K562 (cell line): Measurements from ENCODE around the gene INKA2. TPM values are rescaled to one million over a fixed set of nuclear protein-coding genes. Genes with fewer than 3 reads are reported as not detected.

Source experiments
- ATAC-seq: fragments of 200-7000 bp; cut with Tn5 transposase; 3 replicates; pipeline ENCODE4 v1.9.1; 2020; ENCODE audit warnings: moderate library complexity
- BruUV-seq: library from RNA; stranded (reverse); fragments of 400-500 nt; replicated peaks from 2 replicates; lab custom pipeline; 2021; lab: Mats Ljungman, UMichigan
- CTCF ChIA-PET: fragments of 300-600 bp; formaldehyde crosslinking; extraction: SDS; loops from one replicate; lab custom pipeline; 2021; ENCODE audit warnings: low intra/inter-chr PET ratio; lab: Yijun Ruan, JAX
- POLR2A ChIA-PET: fragments of 300-600, 350-650 bp; sonication (Branson Sonifier 250); formaldehyde crosslinking; extraction: SDS; loops from one replicate; lab custom pipeline; 2021; ENCODE audit warnings: antibody characterized with exemption, inconsistent platforms; lab: Yijun Ruan, JAX
- DNase-seq, 4 experiments: peaks; one replicate each; pipeline versions ENCODE4 v3.0.0 to v3.0.0-alpha.2; 2011 to 2018; ENCODE audit warnings: low spot score in 3 of 4, mixed read lengths in 3 of 4; ENCODE audit errors: extremely low read depth in 1 of 4
- FAIRE-seq: peaks from 2 replicates; lab custom pipeline; 2011; peaks lifted over from hg19 to GRCh38; lab: Jason Lieb, UNC
- H2AFZ ChIP-seq: 2 replicates; pipeline ENCODE4 v1.6.0; 2011; ENCODE audit warnings: low read depth, low read length, control low read depth, inconsistent platforms
- H3K27ac ChIP-seq: fragments of 200-600 bp; 3 replicates; pipeline ENCODE4 v1.8.0; 2011; ENCODE audit warnings: low read depth, mild to moderate bottlenecking, control low read depth, inconsistent platforms, low read length, moderate library complexity, mixed read lengths; ENCODE audit errors: extremely low read depth
- H3K27me3 ChIP-seq, 2 experiments: fragments of 300-600 bp in 1 of 2; 2 replicates in 1 of 2; 3 replicates in 1 of 2; pipeline versions ENCODE4 v1.6.0 to v1.8.0; 2011; ENCODE audit warnings: inconsistent platforms in 2 of 2, low read length in 2 of 2, mild to moderate bottlenecking in 1 of 2, mixed read lengths in 1 of 2, moderate library complexity in 1 of 2; ENCODE audit not compliant: control insufficient read depth in 2 of 2, insufficient read depth in 2 of 2
- H3K36me3 ChIP-seq: fragments of 300-600 bp; 3 replicates; pipeline ENCODE4 v1.8.0; 2011; ENCODE audit warnings: mild to moderate bottlenecking, low read length, inconsistent platforms; ENCODE audit not compliant: control insufficient read depth, insufficient read depth
- H3K4me1 ChIP-seq, 2 experiments: fragments of 200-600 bp in 1 of 2; replicated peaks in 1 of 2; 2 replicates in 1 of 2; 3 replicates in 1 of 2; pipeline versions ENCODE4 v1.5.1 to v1.8.0; 2011; ENCODE audit warnings: inconsistent platforms in 2 of 2, low read length in 2 of 2, mild to moderate bottlenecking in 1 of 2, mixed read lengths in 1 of 2, moderate library complexity in 1 of 2; ENCODE audit not compliant: control insufficient read depth in 2 of 2, insufficient read depth in 2 of 2
- H3K4me2 ChIP-seq: 2 replicates; pipeline ENCODE4 v1.6.1; 2011; ENCODE audit warnings: low read length, control low read depth, inconsistent platforms, mixed read lengths; ENCODE audit not compliant: insufficient read depth
- H3K4me3 ChIP-seq: fragments of 200-600 bp; sonication (generic), shearing (Covaris generic); 2 replicates; pipeline ENCODE4 v1.5.1; 2016; ENCODE audit warnings: control low read depth, inconsistent platforms
- H3K79me2 ChIP-seq: fragments of 200-600 bp; 3 replicates; pipeline ENCODE4 v1.8.0; 2011; ENCODE audit warnings: low read length, inconsistent platforms; ENCODE audit not compliant: control insufficient read depth, insufficient read depth
- H3K9ac ChIP-seq, 2 experiments: 2 replicates each; pipeline versions ENCODE4 v1.6.0 to v1.6.1; 2011; ENCODE audit warnings: low read depth in 2 of 2, low read length in 2 of 2, control low read depth in 1 of 2, inconsistent platforms in 1 of 2, mild to moderate bottlenecking in 1 of 2, mixed read lengths in 1 of 2; ENCODE audit not compliant: insufficient read depth in 1 of 2
- H3K9me1 ChIP-seq: one replicate; pipeline ENCODE4 v1.6.0; 2011; ENCODE audit warnings: inconsistent platforms, mild to moderate bottlenecking, low read length, moderate library complexity; ENCODE audit not compliant: control insufficient read depth, insufficient read depth
- H3K9me3 ChIP-seq: replicated peaks from 2 replicates; pipeline ENCODE4 v1.5.1; 2011; ENCODE audit warnings: low read depth, low read length, inconsistent platforms; ENCODE audit not compliant: control insufficient read depth, insufficient read depth
- H4K20me1 ChIP-seq: replicated peaks from 2 replicates; pipeline ENCODE4 v1.6.1; 2011; ENCODE audit warnings: low read length, inconsistent platforms, mixed read lengths; ENCODE audit not compliant: control insufficient read depth, insufficient read depth
- CHD2 ChIP-seq: IDR thresholded peaks from 2 replicates; pipeline ENCODE4 v1.6.1; 2011; ENCODE audit warnings: low read depth, low read length
- CHD7 ChIP-seq: fragments of 200-600 bp; sonication (generic); IDR thresholded peaks from one replicate; pipeline ENCODE4 v1.6.1; 2012; ENCODE audit warnings: mild to moderate bottlenecking, low read depth, low read length, inconsistent platforms
- PTRF ChIP-seq: fragments of 450-650 bp; IDR thresholded peaks from 2 replicates; pipeline ENCODE4 v1.6.1; 2016; ENCODE audit warnings: mild to moderate bottlenecking, missing genetic modification characterization, missing compliant biosample characterization
- RBM25 ChIP-seq: fragments of 200-400 bp; formaldehyde crosslinking; IDR thresholded peaks from 2 replicates; pipeline ENCODE4 v1.6.1; 2018; ENCODE audit warnings: low read length, low read depth, moderate library complexity; ENCODE audit not compliant: severe bottlenecking
- SMARCE1 ChIP-seq: fragments of 450-650 bp; IDR thresholded peaks from 2 replicates; pipeline ENCODE4 v1.7.1; 2016; ENCODE audit warnings: mild to moderate bottlenecking
- STAG1 ChIP-seq: sonication (generic); formaldehyde crosslinking; IDR thresholded peaks from 2 replicates; pipeline ENCODE4 v1.5.0; 2020; ENCODE audit warnings: missing genetic modification reagents, borderline replicate concordance
- THRA ChIP-seq: fragments of 450-650 bp; IDR thresholded peaks from 2 replicates; pipeline ENCODE4 v1.6.1; 2017; ENCODE audit warnings: mild to moderate bottlenecking, moderate library complexity
- WGBS: fragments of 100-300 bp; shearing (Covaris generic); methylation state at CpG from one replicate; pipeline ENCODE4 v1.1.6; 2016; ENCODE audit warnings: low coverage, mixed read lengths; ENCODE audit not compliant: insufficient coverage; ENCODE audit errors: missing lambda C conversion rate; 5-methylcytosine and 5-hydroxymethylcytosine counted together
- in situ Hi-C: fragments of 300-500 bp; cut with MboI; formaldehyde crosslinking; loops from 4 replicates; pipeline ENCODE4 v1.15.0; 2018; ENCODE audit warnings: inconsistent platforms, mixed read lengths
- intact Hi-C: fragments of 100-400 bp; cut with micrococcal nuclease; formaldehyde crosslinking; loops from 2 replicates; pipeline ENCODE4 v1.14.2; 2022
- polyA plus RNA-seq, 8 experiments: library from polyadenylated mRNA; depleted of rRNA in 4 of 8; stranded (reverse) in 5 of 8; unstranded in 3 of 8; fragments of >200 nt; fragmentation: Nextera tagmentation in 2 of 8; fragmentation: Illumina TruSeq in 1 of 8; extraction: Ambion mirVana in 2 of 8; extraction: Trizol in 1 of 8; gene quantifications; 2 replicates each; pipeline versions ENCODE4 v1.2.1 to v1.2.3, GENCODE V29; 2011 to 2014; ENCODE audit warnings: inconsistent platforms in 1 of 8, missing spikeins in 1 of 8
- total RNA-seq, 7 experiments: library from RNA; depleted of rRNA in 6 of 7; stranded (reverse); fragments of >200 nt in 6 of 7; fragmentation: Illumina TruSeq in 2 of 7; extraction: Trizol in 2 of 7; gene quantifications; 2 replicates each; pipeline versions ENCODE4 v1.2.1 to v1.2.3, GENCODE V29; 2011 to 2021; ENCODE audit warnings: low replicate concordance in 1 of 7

Gene INKA2
- total and polyA plus RNA-seq, 9 of the 15 experiments (the other 6 are each of a cell fraction or from before 2014, with no cell fraction given): 0.04 to 1.4 (median 0.26) TPM; not detected in 1

GRCh38 chr1:111735321-111735720 is 3.9 kb downstream of the INKA2 start:
- ChIA-PET CTCF (interaction anchor here (0.7 kb wide), 1 partner anchor 35 kb away, joined by 3 read pairs; no protein-coding TSS in a partner anchor), POLR2A (interaction anchor here (0.6 to 2.2 kb wide), 3 partner anchors 10 to 66 kb away, joined by 3 to 10 read pairs (median 5); partner anchors contain the start of gene DDX20)
- FAIRE-seq (no peak), DNase-seq (no peak), ATAC-seq (no peak)
- H3K9me3 ChIP-seq: no peaks in the 10 kb centered on the region
- no peaks in the 10 kb centered on the region for H3K36me3 ChIP-seq
- H3K4me1 ChIP-seq: peaks cover 11 to 33% of the 10 kb centered on the region in 2 experiments
- no peak overlapping the region for H2AFZ ChIP-seq
- no peak overlapping the region for H3K4me3 ChIP-seq
- WGBS: 25% methylated on average over 4 of the region's 4 CpGs
- in situ Hi-C loops: no loop called here
- H3K9ac ChIP-seq: no peak overlapping the region
- H3K79me2 ChIP-seq: no peaks in the 10 kb centered on the region
- no peak overlapping the region for H3K4me2 ChIP-seq
- H3K27ac ChIP-seq: no peak overlapping the region
- peaks cover 39 to 79% of the 10 kb centered on the region in 2 experiments for H3K27me3 ChIP-seq
- intact Hi-C loops: no loop called here
- no peaks in the 10 kb centered on the region; the same call in none of the 2 replicates for H4K20me1 ChIP-seq
- peaks cover 2% of the 10 kb centered on the region for H3K9me1 ChIP-seq
- no TSS peak for BruUV-seq
- TF ChIP-seq PTRF (tag) (no peak), CHD2 (no peak), THRA (no peak), STAG1 (CRISPR knock-in tag) (no peak), SMARCE1 (no peak), CHD7 (no peak), RBM25 (peak; percentile 91)
